ENCODE data around the gene KIF5A.
A peak's percentile ranks its signal among the peaks of the same experiment; 100 is the strongest.
"Not testable (repeated sequence)": the region's sequence is repeated elsewhere in the genome, so short reads cannot be mapped to it uniquely, and the experiment has no call there.

KIF5A gene

GRCh38 chr12:57514246-57514645 is 35.6 kb upstream of the KIF5A start:
- not testable (repeated sequence) for H3K27me3 ChIP-seq (ENCODE audit: control insufficient read depth in 1 of 2, insufficient read depth in 2 of 2, low read length in 2 of 2); H3K27ac ChIP-seq (ENCODE audit: low read depth, low read length); H3K9me3 ChIP-seq (ENCODE audit: control insufficient read depth in 1 of 2, low read length in 2 of 2); H3K9ac ChIP-seq (ENCODE audit: low read depth in 1 of 2, low read length in 2 of 2); H3K4me3 ChIP-seq (ENCODE audit: low read depth in 1 of 2, low read length in 2 of 2)
- Histone ChIP-seq H3K36me3 (ENCODE audit: control insufficient read depth in 1 of 2, insufficient read depth in 2 of 2, low read length in 2 of 2) (peaks cover 49 to 61% of the 10 kb centered on the region in 2 donors), H3K4me1 (ENCODE audit: control insufficient read depth in 1 of 2, insufficient read depth in 2 of 2, low read length in 2 of 2) (peaks cover 18 to 20% of the 10 kb centered on the region in 2 donors)

- H3K4me1 ChIP-seq (ENCODE audit: control insufficient read depth in 1 of 2, insufficient read depth in 2 of 2, low read length in 2 of 2): peaks cover 21 to 25% of the 10 kb centered on the region in 2 donors
- H3K36me3 ChIP-seq (ENCODE audit: control insufficient read depth in 1 of 2, insufficient read depth in 2 of 2, low read length in 2 of 2): peaks cover 49 to 61% of the 10 kb centered on the region in 2 donors
- no peak overlapping the region for H3K4me3 ChIP-seq (ENCODE audit: low read depth in 1 of 2, low read length in 2 of 2)
- no peak overlapping the region for H3K9ac ChIP-seq (ENCODE audit: low read depth in 1 of 2, low read length in 2 of 2)
- no peaks in the 10 kb centered on the region for H3K27me3 ChIP-seq (ENCODE audit: control insufficient read depth in 1 of 2, insufficient read depth in 2 of 2, low read length in 2 of 2)
- no peaks in the 10 kb centered on the region for H3K9me3 ChIP-seq (ENCODE audit: control insufficient read depth in 1 of 2, low read length in 2 of 2)
- no peak overlapping the region for H3K27ac ChIP-seq (ENCODE audit: low read depth, low read length)
Measured at GRCh38 chr12:57514720-57515407, 35.0 kb upstream of the KIF5A start.

- no peak overlapping the region for H3K9ac ChIP-seq (ENCODE audit: low read depth in 1 of 2, low read length in 2 of 2)
- no peak overlapping the region for H3K27ac ChIP-seq (ENCODE audit: low read depth, low read length)
- peaks cover 49 to 61% of the 10 kb centered on the region in 2 donors for H3K36me3 ChIP-seq (ENCODE audit: control insufficient read depth in 1 of 2, insufficient read depth in 2 of 2, low read length in 2 of 2)
- no peak overlapping the region for H3K4me3 ChIP-seq (ENCODE audit: low read depth in 1 of 2, low read length in 2 of 2)
- peaks cover 21 to 25% of the 10 kb centered on the region in 2 donors for H3K4me1 ChIP-seq (ENCODE audit: control insufficient read depth in 1 of 2, insufficient read depth in 2 of 2, low read length in 2 of 2)
- no peaks in the 10 kb centered on the region for H3K27me3 ChIP-seq (ENCODE audit: control insufficient read depth in 1 of 2, insufficient read depth in 2 of 2, low read length in 2 of 2)
- H3K9me3 ChIP-seq (ENCODE audit: control insufficient read depth in 1 of 2, low read length in 2 of 2): no peaks in the 10 kb centered on the region
Measured at GRCh38 chr12:57515408-57515933, 34.4 kb upstream of the KIF5A start.

DNA sequence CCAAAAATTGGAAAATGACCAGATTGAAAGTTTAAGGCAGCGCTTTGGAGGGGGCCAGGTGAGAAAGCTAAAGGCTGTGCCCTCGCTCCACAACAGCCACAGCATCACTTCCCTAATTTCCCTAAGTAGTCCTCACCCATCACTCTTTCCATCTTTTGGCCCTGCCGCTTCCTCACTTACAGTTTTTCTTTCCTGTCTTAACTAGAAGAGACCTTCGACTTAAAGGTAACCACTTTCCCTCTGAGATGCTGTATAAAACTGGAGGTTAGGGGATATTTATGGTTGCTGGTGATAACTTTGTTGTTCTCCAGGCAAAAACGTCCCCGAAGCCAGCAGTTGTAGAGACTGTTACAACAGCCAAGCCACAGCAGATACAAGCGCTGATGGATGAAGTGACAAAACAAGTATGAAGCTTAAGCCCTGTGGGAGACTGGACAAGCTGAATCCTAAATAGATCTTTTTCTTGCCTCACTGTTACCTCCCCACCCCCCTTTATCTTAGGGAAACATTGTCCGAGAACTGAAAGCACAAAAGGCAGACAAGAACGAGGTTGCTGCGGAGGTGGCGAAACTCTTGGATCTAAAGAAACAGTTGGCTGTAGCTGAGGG is 33.8 kb upstream of the KIF5A start:
- Histone ChIP-seq H3K27me3 (ENCODE audit: control insufficient read depth in 1 of 2, insufficient read depth in 2 of 2, low read length in 2 of 2) (no peaks in the 10 kb centered on the region), H3K36me3 (ENCODE audit: control insufficient read depth in 1 of 2, insufficient read depth in 2 of 2, low read length in 2 of 2) (peaks cover 49 to 60% of the 10 kb centered on the region in 2 donors), H3K9me3 (ENCODE audit: control insufficient read depth in 1 of 2, low read length in 2 of 2) (no peaks in the 10 kb centered on the region), H3K27ac (ENCODE audit: low read depth, low read length) (no peak overlapping the region), H3K4me3 (ENCODE audit: low read depth in 1 of 2, low read length in 2 of 2) (no peak overlapping the region), H3K4me1 (ENCODE audit: control insufficient read depth in 1 of 2, insufficient read depth in 2 of 2, low read length in 2 of 2) (peaks cover 21 to 28% of the 10 kb centered on the region in 2 donors), H3K9ac (ENCODE audit: low read depth in 1 of 2, low read length in 2 of 2) (no peak overlapping the region)

GRCh38 chr12:57516617-57517153 is 33.2 kb upstream of the KIF5A start:
- Histone ChIP-seq H3K36me3 (ENCODE audit: control insufficient read depth in 1 of 2, insufficient read depth in 2 of 2, low read length in 2 of 2) (peaks cover 46 to 54% of the 10 kb centered on the region in 2 donors), H3K27me3 (ENCODE audit: control insufficient read depth in 1 of 2, insufficient read depth in 2 of 2, low read length in 2 of 2) (no peaks in the 10 kb centered on the region), H3K27ac (ENCODE audit: low read depth, low read length) (no peak overlapping the region), H3K4me3 (ENCODE audit: low read depth in 1 of 2, low read length in 2 of 2) (no peak overlapping the region), H3K4me1 (ENCODE audit: control insufficient read depth in 1 of 2, insufficient read depth in 2 of 2, low read length in 2 of 2) (peaks cover 26 to 35% of the 10 kb centered on the region in 2 donors), H3K9ac (ENCODE audit: low read depth in 1 of 2, low read length in 2 of 2) (no peak overlapping the region), H3K9me3 (ENCODE audit: control insufficient read depth in 1 of 2, low read length in 2 of 2) (no peaks in the 10 kb centered on the region)

DNA sequence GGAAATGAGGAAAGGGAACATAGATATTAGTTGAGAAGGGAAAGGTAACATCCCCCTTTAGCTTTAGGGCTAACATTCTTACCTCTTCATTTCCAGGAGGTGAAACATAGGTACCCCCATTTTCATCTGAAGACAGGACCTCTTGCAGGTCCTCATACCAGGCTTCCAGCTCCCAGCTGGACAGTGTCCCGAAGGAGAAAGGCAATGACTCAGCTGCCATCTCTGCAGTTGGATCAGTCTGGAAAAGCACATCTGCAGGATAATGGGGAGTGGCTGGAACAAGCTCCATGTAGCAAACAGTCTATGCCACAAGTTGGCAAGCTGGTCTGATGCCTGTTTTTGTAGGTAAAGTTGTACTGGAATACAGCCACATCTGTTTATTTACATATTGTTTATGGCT is 32.7 kb upstream of the KIF5A start:
- Histone ChIP-seq H3K27me3 (ENCODE audit: control insufficient read depth in 1 of 2, insufficient read depth in 2 of 2, low read length in 2 of 2) (no peaks in the 10 kb centered on the region), H3K36me3 (ENCODE audit: control insufficient read depth in 1 of 2, insufficient read depth in 2 of 2, low read length in 2 of 2) (peaks cover 41 to 49% of the 10 kb centered on the region in 2 donors), H3K4me1 (ENCODE audit: control insufficient read depth in 1 of 2, insufficient read depth in 2 of 2, low read length in 2 of 2) (peaks cover 31 to 40% of the 10 kb centered on the region in 2 donors), H3K9me3 (ENCODE audit: control insufficient read depth in 1 of 2, low read length in 2 of 2) (no peaks in the 10 kb centered on the region), H3K27ac (ENCODE audit: low read depth, low read length) (no peak overlapping the region), H3K9ac (ENCODE audit: low read depth in 1 of 2, low read length in 2 of 2) (no peak overlapping the region), H3K4me3 (ENCODE audit: low read depth in 1 of 2, low read length in 2 of 2) (no peak overlapping the region)

DNA sequence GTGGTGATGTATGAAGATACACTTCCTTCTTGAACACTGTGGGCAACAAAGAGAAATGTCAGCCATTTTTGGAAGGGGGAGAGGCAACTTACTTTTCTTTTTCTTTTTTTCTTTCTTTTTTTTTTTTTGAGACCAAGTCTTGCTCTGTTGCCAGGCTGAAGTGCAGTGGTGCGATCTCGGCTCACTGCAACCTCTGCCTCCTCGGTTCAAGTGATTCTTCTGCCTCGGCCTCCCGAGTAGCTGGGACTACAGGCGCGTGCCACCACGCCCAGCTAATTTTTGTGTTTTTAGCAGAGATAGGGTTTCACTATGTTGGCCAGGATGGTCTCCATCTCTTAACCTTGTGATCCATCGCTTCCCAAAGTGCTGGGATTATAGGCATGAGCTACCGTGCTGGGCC is 32.1 kb upstream of the KIF5A start:
- H3K27ac ChIP-seq (ENCODE audit: low read depth, low read length); H3K27me3 ChIP-seq (ENCODE audit: control insufficient read depth in 1 of 2, insufficient read depth in 2 of 2, low read length in 2 of 2); H3K9me3 ChIP-seq (ENCODE audit: control insufficient read depth in 1 of 2, low read length in 2 of 2); H3K4me3 ChIP-seq (ENCODE audit: low read depth in 1 of 2, low read length in 2 of 2): not testable (repeated sequence)
- H3K9ac ChIP-seq (ENCODE audit: low read depth in 1 of 2, low read length in 2 of 2): peak overlapping the region in 1 of 2 donors; percentile 100
- peaks cover 32 to 41% of the 10 kb centered on the region in 2 donors for H3K4me1 ChIP-seq (ENCODE audit: control insufficient read depth in 1 of 2, insufficient read depth in 2 of 2, low read length in 2 of 2)
- H3K36me3 ChIP-seq (ENCODE audit: control insufficient read depth in 1 of 2, insufficient read depth in 2 of 2, low read length in 2 of 2): peaks cover 37 to 43% of the 10 kb centered on the region in 2 donors

DNA sequence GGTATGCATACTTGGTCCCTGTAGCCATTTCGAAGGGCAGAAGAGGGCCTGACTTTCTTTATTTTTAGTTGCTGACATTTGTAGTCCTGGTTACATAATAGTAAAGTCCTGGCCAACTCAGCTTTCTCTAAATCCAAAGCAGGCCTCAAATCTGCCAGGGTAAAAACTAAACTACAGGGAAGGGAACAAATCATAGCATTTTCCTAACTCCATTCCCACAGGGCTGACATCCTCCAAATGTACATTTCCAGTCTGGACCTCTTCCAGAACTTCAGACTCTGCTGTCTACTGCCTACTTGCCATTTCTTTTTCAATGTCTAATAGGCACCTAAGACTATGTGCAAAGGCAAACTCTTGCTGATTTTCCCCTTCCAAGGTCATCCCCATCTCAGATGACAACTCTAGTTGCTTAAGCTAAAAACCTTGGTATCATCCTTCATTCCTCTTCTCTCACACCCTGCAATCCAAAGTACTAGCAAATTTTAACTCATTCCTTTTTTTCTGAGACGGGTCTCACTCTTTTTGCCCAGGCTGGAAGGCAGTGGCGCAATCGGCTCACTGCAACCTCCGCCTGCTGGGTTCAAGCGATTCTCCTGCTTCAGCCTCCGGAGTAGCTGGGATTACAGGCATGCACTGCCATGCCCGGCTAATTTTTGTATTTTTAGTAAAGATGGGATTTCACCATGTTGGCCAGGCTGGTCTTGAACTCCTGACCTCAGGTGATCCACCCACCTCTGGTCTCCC is 31.5 kb upstream of the KIF5A start:
- Histone ChIP-seq H3K9ac (ENCODE audit: low read depth in 1 of 2, low read length in 2 of 2) (peak overlapping the region in 1 of 2 donors; percentile 100), H3K27me3 (ENCODE audit: control insufficient read depth in 1 of 2, insufficient read depth in 2 of 2, low read length in 2 of 2) (no peaks in the 10 kb centered on the region), H3K4me3 (ENCODE audit: low read depth in 1 of 2, low read length in 2 of 2) (peak overlapping the region; percentile 96 to 97), H3K4me1 (ENCODE audit: control insufficient read depth in 1 of 2, insufficient read depth in 2 of 2, low read length in 2 of 2) (peaks cover 32 to 44% of the 10 kb centered on the region in 2 donors), H3K27ac (ENCODE audit: low read depth, low read length) (no peak overlapping the region), H3K9me3 (ENCODE audit: control insufficient read depth in 1 of 2, low read length in 2 of 2) (no peaks in the 10 kb centered on the region), H3K36me3 (ENCODE audit: control insufficient read depth in 1 of 2, insufficient read depth in 2 of 2, low read length in 2 of 2) (peaks cover 32 to 37% of the 10 kb centered on the region in 2 donors)

- Histone ChIP-seq H3K27me3 (ENCODE audit: control insufficient read depth in 1 of 2, insufficient read depth in 2 of 2, low read length in 2 of 2) (no peaks in the 10 kb centered on the region), H3K27ac (ENCODE audit: low read depth, low read length) (peak overlapping the region; percentile 99), H3K9me3 (ENCODE audit: control insufficient read depth in 1 of 2, low read length in 2 of 2) (no peaks in the 10 kb centered on the region), H3K4me3 (ENCODE audit: low read depth in 1 of 2, low read length in 2 of 2) (peak overlapping the region; percentile 96 to 97), H3K4me1 (ENCODE audit: control insufficient read depth in 1 of 2, insufficient read depth in 2 of 2, low read length in 2 of 2) (peaks cover 39 to 52% of the 10 kb centered on the region in 2 donors), H3K9ac (ENCODE audit: low read depth in 1 of 2, low read length in 2 of 2) (peak overlapping the region; percentile 100), H3K36me3 (ENCODE audit: control insufficient read depth in 1 of 2, insufficient read depth in 2 of 2, low read length in 2 of 2) (peaks cover 32 to 33% of the 10 kb centered on the region in 2 donors)
Measured at GRCh38 chr12:57518920-57519795, 30.7 kb upstream of the KIF5A start.

All from duodenal mucosa (tissue), 2 donors.